ENCODE measurements around the gene KLC4.

GRCh38 chr6:43091020-43091419 lies 31.6 kb downstream of the KLC4 start:
- TF ChIP-seq CTCF (IDR thresholded peaks at IDR 0.05) (no peak), EZH2 (IDR thresholded peaks at IDR 0.05) (no peak)

Measured in neural progenitor cell (in vitro differentiated cells).